SU-DHL-6 (cell line): ENCODE results near the gene SLC44A1.

Experiments
- EZH2phosphoT487 ChIP-seq: fragments of 200-600 bp; sonication (generic), shearing (Covaris generic); conservative IDR thresholded peaks from 2 replicates; pipeline ENCODE4 v1.6.1; 2018; ENCODE audit warnings: mild to moderate bottlenecking, antibody characterized with exemption, low read length, moderate library complexity, mixed read lengths
- TF ChIP-seq, protein P1 (sequence below): fragments of 200-600 bp; sonication (generic); IDR thresholded peaks from one replicate; pipeline ENCODE4 v1.5.1; 2017; ENCODE audit warnings: antibody characterized with exemption, mild to moderate bottlenecking, low read length, moderate library complexity; ENCODE audit not compliant: insufficient read depth, poor library complexity, severe bottlenecking

DNA sequence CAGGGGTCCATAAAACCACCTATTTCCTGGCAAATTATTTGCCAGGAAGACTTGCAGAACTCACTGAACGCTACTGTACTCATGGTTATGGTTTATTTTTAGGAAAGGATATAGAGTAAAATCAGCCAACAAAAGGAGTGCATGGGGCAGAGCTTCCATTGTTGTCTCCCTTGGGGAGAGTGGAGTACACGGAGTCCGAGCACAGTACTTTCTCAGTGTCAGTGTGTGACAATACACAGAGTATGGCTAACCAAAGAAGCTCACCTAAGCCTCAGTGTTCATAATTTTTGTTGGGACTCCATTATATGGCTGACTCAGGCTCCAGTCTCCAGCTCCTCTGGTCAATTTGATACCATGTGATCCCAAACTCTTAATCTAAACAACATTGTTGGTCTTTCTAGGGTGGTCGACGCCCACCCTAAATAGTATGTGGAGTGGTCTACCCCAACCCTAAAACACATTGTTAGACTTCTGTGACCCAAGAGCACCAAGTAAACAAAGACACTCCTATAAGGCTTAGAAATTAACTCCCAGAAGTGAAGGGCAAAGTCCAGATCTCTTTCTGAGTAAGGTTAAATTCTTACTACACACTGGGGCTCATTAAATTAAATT lies 74.9 kb downstream of the SLC44A1 start:
- TF ChIP-seq, protein P1, sequence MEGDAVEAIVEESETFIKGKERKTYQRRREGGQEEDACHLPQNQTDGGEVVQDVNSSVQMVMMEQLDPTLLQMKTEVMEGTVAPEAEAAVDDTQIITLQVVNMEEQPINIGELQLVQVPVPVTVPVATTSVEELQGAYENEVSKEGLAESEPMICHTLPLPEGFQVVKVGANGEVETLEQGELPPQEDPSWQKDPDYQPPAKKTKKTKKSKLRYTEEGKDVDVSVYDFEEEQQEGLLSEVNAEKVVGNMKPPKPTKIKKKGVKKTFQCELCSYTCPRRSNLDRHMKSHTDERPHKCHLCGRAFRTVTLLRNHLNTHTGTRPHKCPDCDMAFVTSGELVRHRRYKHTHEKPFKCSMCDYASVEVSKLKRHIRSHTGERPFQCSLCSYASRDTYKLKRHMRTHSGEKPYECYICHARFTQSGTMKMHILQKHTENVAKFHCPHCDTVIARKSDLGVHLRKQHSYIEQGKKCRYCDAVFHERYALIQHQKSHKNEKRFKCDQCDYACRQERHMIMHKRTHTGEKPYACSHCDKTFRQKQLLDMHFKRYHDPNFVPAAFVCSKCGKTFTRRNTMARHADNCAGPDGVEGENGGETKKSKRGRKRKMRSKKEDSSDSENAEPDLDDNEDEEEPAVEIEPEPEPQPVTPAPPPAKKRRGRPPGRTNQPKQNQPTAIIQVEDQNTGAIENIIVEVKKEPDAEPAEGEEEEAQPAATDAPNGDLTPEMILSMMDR, result no peak
- no peak for TF ChIP-seq EZH2phosphoT487
